Endothelial cell of umbilical vein (primary cell): ENCODE data around the gene BRD1. TPM values are rescaled to one million over a fixed set of nuclear protein-coding genes. Genes with fewer than 3 reads are reported as not detected.

Source experiments
- BruUV-seq: library from RNA; stranded (reverse); fragments of 400-500 nt; replicated peaks from 2 replicates; lab custom pipeline; 2021; lab: Mats Ljungman, UMichigan
- CTCF ChIA-PET: fragments of 300-600, 350-600 bp; sonication (Branson Sonifier 250); formaldehyde crosslinking; loops from one replicate; lab custom pipeline; 2021; ENCODE audit warnings: antibody characterized with exemption, inconsistent platforms; lab: Charles Lee
- POLR2A ChIA-PET: fragments of 300-600, 350-600 bp; sonication (Branson Sonifier 250); formaldehyde crosslinking; loops from one replicate; lab custom pipeline; 2021; ENCODE audit warnings: antibody characterized with exemption, inconsistent platforms; lab: Charles Lee
- DNase-seq: peaks from one replicate; pipeline ENCODE4 v3.0.0-alpha.2; 2011; ENCODE audit warnings: low read depth, low spot score
- FAIRE-seq: peaks from 2 replicates; lab custom pipeline; 2011; peaks lifted over from hg19 to GRCh38; lab: Jason Lieb, UNC
- H2AFZ ChIP-seq: 2 replicates; pipeline ENCODE4 v1.6.0; 2012; ENCODE audit warnings: low read depth, low read length, control low read depth, inconsistent platforms
- H3K27ac ChIP-seq: 2 replicates; pipeline ENCODE4 v1.5.1; 2011; ENCODE audit warnings: low read depth, mild to moderate bottlenecking, control low read depth, low read length, moderate library complexity; ENCODE audit not compliant: insufficient read depth
- H3K27me3 ChIP-seq, 2 experiments: 2 replicates each; pipeline versions ENCODE4 v1.6.0 to v1.6.1; 2011; ENCODE audit warnings: low read length in 2 of 2, mixed read lengths in 1 of 2; ENCODE audit not compliant: control insufficient read depth in 2 of 2, insufficient read depth in 2 of 2
- H3K36me3 ChIP-seq, 2 experiments: 2 replicates in 1 of 2; 3 replicates in 1 of 2; pipeline ENCODE4 v1.5.1; 2011; ENCODE audit warnings: low read length in 2 of 2, mild to moderate bottlenecking in 1 of 2, moderate library complexity in 1 of 2; ENCODE audit not compliant: control insufficient read depth in 2 of 2, insufficient read depth in 2 of 2; ENCODE audit errors: extremely low read depth in 1 of 2
- H3K4me1 ChIP-seq: 3 replicates; pipeline ENCODE4 v1.5.1; 2011; ENCODE audit warnings: mild to moderate bottlenecking, low read length; ENCODE audit not compliant: control insufficient read depth, insufficient read depth; ENCODE audit errors: extremely low read depth
- H3K4me2 ChIP-seq: 2 replicates; pipeline ENCODE4 v1.6.1; 2011; ENCODE audit warnings: low read length, control low read depth, mixed read lengths; ENCODE audit not compliant: insufficient read depth
- H3K4me3 ChIP-seq, 3 experiments: fragments of 200-600 bp in 1 of 3; sonication (generic), shearing (Covaris generic) in 1 of 3; replicated peaks in 1 of 3; 2 replicates each; pipeline ENCODE4 v1.5.1; 2011 to 2016; ENCODE audit warnings: control low read depth in 3 of 3, low read length in 3 of 3, mild to moderate bottlenecking in 2 of 3, inconsistent platforms in 1 of 3, low read depth in 1 of 3, moderate library complexity in 1 of 3; ENCODE audit not compliant: insufficient read depth in 1 of 3
- H3K79me2 ChIP-seq: 2 replicates; pipeline ENCODE4 v1.6.0; 2012; ENCODE audit warnings: low read length, inconsistent platforms; ENCODE audit not compliant: control insufficient read depth, insufficient read depth
- H3K9ac ChIP-seq: replicated peaks from 2 replicates; pipeline ENCODE3; 2011; ENCODE audit warnings: low read length, control low read depth; ENCODE audit not compliant: insufficient read depth; ENCODE audit errors: extremely low read depth
- H3K9me1 ChIP-seq: replicated peaks from 3 replicates; pipeline ENCODE4 v1.6.0; 2011; ENCODE audit warnings: mild to moderate bottlenecking, low read length; ENCODE audit not compliant: control insufficient read depth, insufficient read depth; ENCODE audit errors: extremely low read depth
- H3K9me3 ChIP-seq: replicated peaks from 2 replicates; pipeline ENCODE4 v1.5.1; 2012; ENCODE audit warnings: low read length, inconsistent platforms; ENCODE audit not compliant: control insufficient read depth, insufficient read depth
- H4K20me1 ChIP-seq: replicated peaks from 2 replicates; pipeline ENCODE3; 2011; ENCODE audit warnings: mild to moderate bottlenecking, low read length; ENCODE audit not compliant: control insufficient read depth, insufficient read depth; ENCODE audit errors: extremely low read depth
- EZH2 ChIP-seq: IDR thresholded peaks from 2 replicates; pipeline ENCODE4 v1.6.1; 2012; ENCODE audit warnings: borderline replicate concordance, low read depth, mild to moderate bottlenecking, moderate library complexity, low read length, inconsistent platforms; ENCODE audit not compliant: severe bottlenecking
- FOS ChIP-seq: IDR thresholded peaks from 2 replicates; pipeline ENCODE4 v1.6.1; 2011; ENCODE audit warnings: mild to moderate bottlenecking, low read length, moderate library complexity, borderline replicate concordance; ENCODE audit not compliant: insufficient read depth
- GATA2 ChIP-seq: IDR thresholded peaks from 2 replicates; pipeline ENCODE4 v1.7.0; 2011; ENCODE audit warnings: low read depth, mild to moderate bottlenecking, moderate library complexity, mixed read lengths, low read length; ENCODE audit not compliant: insufficient read length, insufficient read depth
- JUN ChIP-seq: IDR thresholded peaks from 2 replicates; pipeline ENCODE4 v1.6.1; 2011; ENCODE audit warnings: borderline replicate concordance, low read depth; ENCODE audit not compliant: insufficient read length, insufficient read depth
- MYC ChIP-seq: IDR thresholded peaks from one replicate; pipeline ENCODE4 v1.6.1; 2011; ENCODE audit warnings: mild to moderate bottlenecking, low read depth, low read length
- POLR2A ChIP-seq: IDR thresholded peaks from 2 replicates; pipeline ENCODE4 v1.6.1; 2012; ENCODE audit warnings: low read depth, mild to moderate bottlenecking, control low read depth, low read length
- POLR2AphosphoS5 ChIP-seq: IDR thresholded peaks from 2 replicates; pipeline ENCODE4 v1.6.1; 2012; ENCODE audit warnings: low read depth, mild to moderate bottlenecking, control low read depth, low read length, moderate library complexity; ENCODE audit not compliant: insufficient read depth
- dilution Hi-C: fragments of 300-500 bp; cut with MboI; formaldehyde crosslinking; loops from one replicate; pipeline ENCODE4 v1.15.0; 2019; ENCODE audit warnings: low sequenced_read_pairs; ENCODE audit not compliant: extremely low pct_ligation_motif_present
- intact Hi-C: fragments of 100-400 bp; cut with micrococcal nuclease; formaldehyde crosslinking; loops from one replicate; pipeline ENCODE4 v1.10.0; 2022
- polyA plus RNA-seq, 4 experiments: library from polyadenylated mRNA; depleted of rRNA in 3 of 4; stranded (reverse) in 3 of 4; unstranded in 1 of 4; fragments of >200 nt; gene quantifications; 2 replicates each; pipeline versions ENCODE4 v1.2.1 to v1.2.3, GENCODE V29; 2011 to 2012; ENCODE audit warnings: missing spikeins in 1 of 4
- total RNA-seq: library from RNA; stranded (reverse); gene quantifications from 2 replicates; pipeline ENCODE4 v1.2.3, GENCODE V29; 2021
- TF ChIP-seq, protein P1 (sequence below): IDR thresholded peaks from 2 replicates; pipeline ENCODE4 v1.6.1; 2011; ENCODE audit not compliant: insufficient read depth, insufficient read length
- TF ChIP-seq, protein P2 (sequence below), 2 donors: IDR thresholded peaks; 1 replicate in 1 of 2; 2 replicates in 1 of 2; pipeline ENCODE4 v1.5.1; 2011; ENCODE audit warnings: low read length in 2 of 2, mild to moderate bottlenecking in 2 of 2, moderate library complexity in 2 of 2, control low read depth in 1 of 2, inconsistent platforms in 1 of 2, low read depth in 1 of 2; ENCODE audit not compliant: insufficient read depth in 1 of 2; ENCODE audit errors: extremely low read depth in 1 of 2

The BRD1 gene
- total and polyA plus RNA-seq, 2 donors (not counting 3 experiments of a cell fraction or from before 2014, with no cell fraction given): 8.1 to 41.1 TPM

GRCh38 chr22:49771266-49772065 is 56.2 kb downstream of the BRD1 start:
- H3K27ac ChIP-seq: no peak overlapping the region
- no TSS peak for BruUV-seq
- ChIA-PET POLR2A (no interaction called here), CTCF (no interaction called here)
- no peaks in the 10 kb centered on the region for H3K4me1 ChIP-seq
- H3K4me2 ChIP-seq: no peak overlapping the region
- H3K9me3 ChIP-seq: no peaks in the 10 kb centered on the region
- intact Hi-C loops (no loop called here), dilution Hi-C loops (no loop called here)
- no peak overlapping the region for H2AFZ ChIP-seq
- no peaks in the 10 kb centered on the region for H3K27me3 ChIP-seq
- no peaks in the 10 kb centered on the region for H3K79me2 ChIP-seq
- no peak for DNase-seq
- H3K4me3 ChIP-seq: no peak overlapping the region
- no peaks in the 10 kb centered on the region for H4K20me1 ChIP-seq
- no peak for FAIRE-seq
- H3K9me1 ChIP-seq: no peaks in the 10 kb centered on the region
- H3K36me3 ChIP-seq: peaks cover 8 to 19% of the 10 kb centered on the region in 2 experiments
- TF ChIP-seq JUN (no peak), EZH2 (no peak), MYC (no peak), POLR2AphosphoS5 (no peak), POLR2A (no peak), GATA2 (no peak), FOS (no peak)
- TF ChIP-seq, protein P1, sequence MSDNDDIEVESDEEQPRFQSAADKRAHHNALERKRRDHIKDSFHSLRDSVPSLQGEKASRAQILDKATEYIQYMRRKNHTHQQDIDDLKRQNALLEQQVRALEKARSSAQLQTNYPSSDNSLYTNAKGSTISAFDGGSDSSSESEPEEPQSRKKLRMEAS: no peak
- TF ChIP-seq, protein P2, sequence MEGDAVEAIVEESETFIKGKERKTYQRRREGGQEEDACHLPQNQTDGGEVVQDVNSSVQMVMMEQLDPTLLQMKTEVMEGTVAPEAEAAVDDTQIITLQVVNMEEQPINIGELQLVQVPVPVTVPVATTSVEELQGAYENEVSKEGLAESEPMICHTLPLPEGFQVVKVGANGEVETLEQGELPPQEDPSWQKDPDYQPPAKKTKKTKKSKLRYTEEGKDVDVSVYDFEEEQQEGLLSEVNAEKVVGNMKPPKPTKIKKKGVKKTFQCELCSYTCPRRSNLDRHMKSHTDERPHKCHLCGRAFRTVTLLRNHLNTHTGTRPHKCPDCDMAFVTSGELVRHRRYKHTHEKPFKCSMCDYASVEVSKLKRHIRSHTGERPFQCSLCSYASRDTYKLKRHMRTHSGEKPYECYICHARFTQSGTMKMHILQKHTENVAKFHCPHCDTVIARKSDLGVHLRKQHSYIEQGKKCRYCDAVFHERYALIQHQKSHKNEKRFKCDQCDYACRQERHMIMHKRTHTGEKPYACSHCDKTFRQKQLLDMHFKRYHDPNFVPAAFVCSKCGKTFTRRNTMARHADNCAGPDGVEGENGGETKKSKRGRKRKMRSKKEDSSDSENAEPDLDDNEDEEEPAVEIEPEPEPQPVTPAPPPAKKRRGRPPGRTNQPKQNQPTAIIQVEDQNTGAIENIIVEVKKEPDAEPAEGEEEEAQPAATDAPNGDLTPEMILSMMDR (IDR thresholded peaks at IDR 0.05; ENCODE audit: extremely low read depth in 1 of 2, insufficient read depth in 1 of 2, low read depth in 1 of 2, low read length in 2 of 2): no peak
- H3K9ac ChIP-seq: no peak overlapping the region
